ENCODE data around the gene FAM131C.

DNA sequence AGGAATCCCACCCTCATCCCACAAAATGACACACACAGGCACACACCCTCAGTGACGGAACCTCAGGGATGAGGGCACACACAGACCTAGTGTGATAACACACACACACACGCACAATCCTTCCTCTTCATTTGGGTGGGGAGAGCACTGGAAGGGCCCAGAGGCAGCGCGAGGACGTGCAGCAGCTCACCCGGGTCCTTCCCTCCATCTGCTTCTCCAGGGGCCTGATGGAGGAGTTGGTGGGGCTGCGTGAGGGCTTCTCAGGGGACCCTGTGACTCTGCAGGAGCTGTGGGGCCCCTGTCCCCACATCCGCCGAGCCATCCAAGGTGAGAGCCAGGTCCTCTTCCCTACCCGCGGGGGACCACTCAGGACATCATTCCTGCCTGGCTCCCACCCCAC, 51.1 kb downstream of the FAM131C start:
- TF ChIP-seq, protein P1, sequence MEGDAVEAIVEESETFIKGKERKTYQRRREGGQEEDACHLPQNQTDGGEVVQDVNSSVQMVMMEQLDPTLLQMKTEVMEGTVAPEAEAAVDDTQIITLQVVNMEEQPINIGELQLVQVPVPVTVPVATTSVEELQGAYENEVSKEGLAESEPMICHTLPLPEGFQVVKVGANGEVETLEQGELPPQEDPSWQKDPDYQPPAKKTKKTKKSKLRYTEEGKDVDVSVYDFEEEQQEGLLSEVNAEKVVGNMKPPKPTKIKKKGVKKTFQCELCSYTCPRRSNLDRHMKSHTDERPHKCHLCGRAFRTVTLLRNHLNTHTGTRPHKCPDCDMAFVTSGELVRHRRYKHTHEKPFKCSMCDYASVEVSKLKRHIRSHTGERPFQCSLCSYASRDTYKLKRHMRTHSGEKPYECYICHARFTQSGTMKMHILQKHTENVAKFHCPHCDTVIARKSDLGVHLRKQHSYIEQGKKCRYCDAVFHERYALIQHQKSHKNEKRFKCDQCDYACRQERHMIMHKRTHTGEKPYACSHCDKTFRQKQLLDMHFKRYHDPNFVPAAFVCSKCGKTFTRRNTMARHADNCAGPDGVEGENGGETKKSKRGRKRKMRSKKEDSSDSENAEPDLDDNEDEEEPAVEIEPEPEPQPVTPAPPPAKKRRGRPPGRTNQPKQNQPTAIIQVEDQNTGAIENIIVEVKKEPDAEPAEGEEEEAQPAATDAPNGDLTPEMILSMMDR (tag by site-specific recombination; IDR thresholded peaks at IDR 0.05): no peak
- TF ChIP-seq, protein P2, sequence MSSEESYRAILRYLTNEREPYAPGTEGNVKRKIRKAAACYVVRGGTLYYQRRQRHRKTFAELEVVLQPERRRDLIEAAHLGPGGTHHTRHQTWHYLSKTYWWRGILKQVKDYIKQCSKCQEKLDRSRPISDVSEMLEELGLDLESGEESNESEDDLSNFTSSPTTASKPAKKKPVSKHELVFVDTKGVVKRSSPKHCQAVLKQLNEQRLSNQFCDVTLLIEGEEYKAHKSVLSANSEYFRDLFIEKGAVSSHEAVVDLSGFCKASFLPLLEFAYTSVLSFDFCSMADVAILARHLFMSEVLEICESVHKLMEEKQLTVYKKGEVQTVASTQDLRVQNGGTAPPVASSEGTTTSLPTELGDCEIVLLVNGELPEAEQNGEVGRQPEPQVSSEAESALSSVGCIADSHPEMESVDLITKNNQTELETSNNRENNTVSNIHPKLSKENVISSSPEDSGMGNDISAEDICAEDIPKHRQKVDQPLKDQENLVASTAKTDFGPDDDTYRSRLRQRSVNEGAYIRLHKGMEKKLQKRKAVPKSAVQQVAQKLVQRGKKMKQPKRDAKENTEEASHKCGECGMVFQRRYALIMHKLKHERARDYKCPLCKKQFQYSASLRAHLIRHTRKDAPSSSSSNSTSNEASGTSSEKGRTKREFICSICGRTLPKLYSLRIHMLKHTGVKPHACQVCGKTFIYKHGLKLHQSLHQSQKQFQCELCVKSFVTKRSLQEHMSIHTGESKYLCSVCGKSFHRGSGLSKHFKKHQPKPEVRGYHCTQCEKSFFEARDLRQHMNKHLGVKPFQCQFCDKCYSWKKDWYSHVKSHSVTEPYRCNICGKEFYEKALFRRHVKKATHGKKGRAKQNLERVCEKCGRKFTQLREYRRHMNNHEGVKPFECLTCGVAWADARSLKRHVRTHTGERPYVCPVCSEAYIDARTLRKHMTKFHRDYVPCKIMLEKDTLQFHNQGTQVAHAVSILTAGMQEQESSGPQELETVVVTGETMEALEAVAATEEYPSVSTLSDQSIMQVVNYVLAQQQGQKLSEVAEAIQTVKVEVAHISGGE (tag by site-specific recombination; conservative IDR thresholded peaks at IDR 0.05; ENCODE audit: low read depth): no peak
- TF ChIP-seq KLF10 (tag by site-specific recombination; IDR thresholded peaks at IDR 0.05): no peak
- TF ChIP-seq, protein P3, sequence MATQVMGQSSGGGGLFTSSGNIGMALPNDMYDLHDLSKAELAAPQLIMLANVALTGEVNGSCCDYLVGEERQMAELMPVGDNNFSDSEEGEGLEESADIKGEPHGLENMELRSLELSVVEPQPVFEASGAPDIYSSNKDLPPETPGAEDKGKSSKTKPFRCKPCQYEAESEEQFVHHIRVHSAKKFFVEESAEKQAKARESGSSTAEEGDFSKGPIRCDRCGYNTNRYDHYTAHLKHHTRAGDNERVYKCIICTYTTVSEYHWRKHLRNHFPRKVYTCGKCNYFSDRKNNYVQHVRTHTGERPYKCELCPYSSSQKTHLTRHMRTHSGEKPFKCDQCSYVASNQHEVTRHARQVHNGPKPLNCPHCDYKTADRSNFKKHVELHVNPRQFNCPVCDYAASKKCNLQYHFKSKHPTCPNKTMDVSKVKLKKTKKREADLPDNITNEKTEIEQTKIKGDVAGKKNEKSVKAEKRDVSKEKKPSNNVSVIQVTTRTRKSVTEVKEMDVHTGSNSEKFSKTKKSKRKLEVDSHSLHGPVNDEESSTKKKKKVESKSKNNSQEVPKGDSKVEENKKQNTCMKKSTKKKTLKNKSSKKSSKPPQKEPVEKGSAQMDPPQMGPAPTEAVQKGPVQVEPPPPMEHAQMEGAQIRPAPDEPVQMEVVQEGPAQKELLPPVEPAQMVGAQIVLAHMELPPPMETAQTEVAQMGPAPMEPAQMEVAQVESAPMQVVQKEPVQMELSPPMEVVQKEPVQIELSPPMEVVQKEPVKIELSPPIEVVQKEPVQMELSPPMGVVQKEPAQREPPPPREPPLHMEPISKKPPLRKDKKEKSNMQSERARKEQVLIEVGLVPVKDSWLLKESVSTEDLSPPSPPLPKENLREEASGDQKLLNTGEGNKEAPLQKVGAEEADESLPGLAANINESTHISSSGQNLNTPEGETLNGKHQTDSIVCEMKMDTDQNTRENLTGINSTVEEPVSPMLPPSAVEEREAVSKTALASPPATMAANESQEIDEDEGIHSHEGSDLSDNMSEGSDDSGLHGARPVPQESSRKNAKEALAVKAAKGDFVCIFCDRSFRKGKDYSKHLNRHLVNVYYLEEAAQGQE (tag by site-specific recombination; IDR thresholded peaks at IDR 0.05): no peak
